ENCODE data around the gene RYR3.

DNA sequence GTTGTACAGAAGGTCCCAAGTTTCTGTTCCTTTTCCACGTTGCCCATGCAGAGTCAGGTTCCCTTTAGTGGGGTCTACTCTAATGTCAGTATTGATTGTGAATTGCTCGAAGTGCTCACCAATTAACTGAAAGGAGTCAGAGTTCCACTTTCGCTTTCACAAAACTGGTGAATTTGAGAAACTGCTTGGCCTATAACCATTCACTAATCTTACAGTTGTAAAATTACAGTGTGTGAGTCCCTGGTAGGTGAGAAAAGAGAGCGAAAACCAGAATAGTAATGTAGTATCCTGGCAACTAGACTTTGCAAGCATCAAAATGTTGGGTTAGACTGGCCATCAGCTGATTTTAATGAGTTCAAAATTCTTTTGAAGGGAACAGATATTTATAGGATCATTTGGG, 420.0 kb downstream of the RYR3 start:
- TF ChIP-seq, protein P1, sequence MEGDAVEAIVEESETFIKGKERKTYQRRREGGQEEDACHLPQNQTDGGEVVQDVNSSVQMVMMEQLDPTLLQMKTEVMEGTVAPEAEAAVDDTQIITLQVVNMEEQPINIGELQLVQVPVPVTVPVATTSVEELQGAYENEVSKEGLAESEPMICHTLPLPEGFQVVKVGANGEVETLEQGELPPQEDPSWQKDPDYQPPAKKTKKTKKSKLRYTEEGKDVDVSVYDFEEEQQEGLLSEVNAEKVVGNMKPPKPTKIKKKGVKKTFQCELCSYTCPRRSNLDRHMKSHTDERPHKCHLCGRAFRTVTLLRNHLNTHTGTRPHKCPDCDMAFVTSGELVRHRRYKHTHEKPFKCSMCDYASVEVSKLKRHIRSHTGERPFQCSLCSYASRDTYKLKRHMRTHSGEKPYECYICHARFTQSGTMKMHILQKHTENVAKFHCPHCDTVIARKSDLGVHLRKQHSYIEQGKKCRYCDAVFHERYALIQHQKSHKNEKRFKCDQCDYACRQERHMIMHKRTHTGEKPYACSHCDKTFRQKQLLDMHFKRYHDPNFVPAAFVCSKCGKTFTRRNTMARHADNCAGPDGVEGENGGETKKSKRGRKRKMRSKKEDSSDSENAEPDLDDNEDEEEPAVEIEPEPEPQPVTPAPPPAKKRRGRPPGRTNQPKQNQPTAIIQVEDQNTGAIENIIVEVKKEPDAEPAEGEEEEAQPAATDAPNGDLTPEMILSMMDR (IDR thresholded peaks at IDR 0.05; ENCODE audit: low read length): no peak
- TF ChIP-seq EZH2 (optimal IDR thresholded peaks at IDR 0.05; ENCODE audit: low read depth, low read length) (no peak), EZH2phosphoT487 (IDR thresholded peaks at IDR 0.05; ENCODE audit: low read length) (no peak)
